GM12878 (cell line): Measurements from ENCODE around the gene HIVEP3. TPM values are rescaled to one million over a fixed set of nuclear protein-coding genes. Genes with fewer than 3 reads are reported as not detected.

ENCODE experiments used
- ATAC-seq: fragments of 200-7000 bp; cut with Tn5 transposase; 3 replicates; pipeline ENCODE4 v1.9.1; 2020; ENCODE audit warnings: mild to moderate bottlenecking, moderate library complexity
- BruUV-seq: library from RNA; stranded (reverse); fragments of 400-500 nt; replicated peaks from 2 replicates; lab custom pipeline; 2021; lab: Mats Ljungman, UMichigan
- CTCF ChIA-PET: fragments of 300-600 bp; sonication (Branson Sonifier 250); formaldehyde crosslinking; extraction: SDS; loops from one replicate; lab custom pipeline; 2021; ENCODE audit warnings: inconsistent platforms; lab: Yijun Ruan, JAX
- POLR2A ChIA-PET: fragments of 350-600 bp; formaldehyde crosslinking; extraction: SDS; loops from one replicate; lab custom pipeline; 2021; ENCODE audit warnings: inconsistent platforms; lab: Charles Lee
- RAD21 ChIA-PET: fragments of 300-600 bp; sonication (Branson Sonifier 250); formaldehyde crosslinking; loops from one replicate; lab custom pipeline; 2023; ENCODE audit warnings: antibody characterized with exemption; ENCODE audit not compliant: unreplicated experiment; lab: Charles Lee
- SMC1A ChIA-PET: fragments of 300-600 bp; sonication (Branson Sonifier 250); formaldehyde crosslinking; loops from one replicate; lab custom pipeline; 2023; ENCODE audit not compliant: unreplicated experiment, uncharacterized antibody; lab: Charles Lee
- DNase-seq: peaks from one replicate; pipeline ENCODE4 v3.0.0-alpha.2; 2011; ENCODE audit warnings: low read depth, low spot score
- FAIRE-seq: peaks from 3 replicates; lab custom pipeline; 2011; peaks lifted over from hg19 to GRCh38; lab: Jason Lieb, UNC
- H2AFZ ChIP-seq: 2 replicates; pipeline ENCODE4 v1.6.0; 2011; ENCODE audit warnings: low read depth, low read length, control low read depth; ENCODE audit not compliant: control insufficient read depth
- H3K27ac ChIP-seq: 2 replicates; pipeline ENCODE4 v1.5.1; 2011; ENCODE audit warnings: control low read depth; ENCODE audit not compliant: control insufficient read depth, insufficient read depth
- H3K27me3 ChIP-seq, 2 experiments: replicated peaks in 1 of 2; 2 replicates each; pipeline versions ENCODE4 v1.6.0 to v1.6.1; 2011; ENCODE audit warnings: low read length in 1 of 2; ENCODE audit not compliant: control insufficient read depth in 2 of 2, insufficient read depth in 2 of 2
- H3K36me3 ChIP-seq, 2 experiments: 2 replicates each; pipeline ENCODE4 v1.5.1; 2011; ENCODE audit warnings: low read length in 1 of 2; ENCODE audit not compliant: control insufficient read depth in 2 of 2, insufficient read depth in 2 of 2
- H3K4me1 ChIP-seq: 2 replicates; pipeline ENCODE4 v1.6.1; 2011; ENCODE audit warnings: mild to moderate bottlenecking, low read length, moderate library complexity, mixed read lengths; ENCODE audit not compliant: control insufficient read depth, insufficient read depth
- H3K4me2 ChIP-seq: 2 replicates; pipeline ENCODE4 v1.6.0; 2011; ENCODE audit warnings: control low read depth; ENCODE audit not compliant: control insufficient read depth, insufficient read depth
- H3K4me3 ChIP-seq: fragments of 200-600 bp; sonication (generic); 2 replicates; pipeline ENCODE4 v1.5.1; 2016
- H3K79me2 ChIP-seq: 2 replicates; pipeline ENCODE4 v1.6.0; 2011; ENCODE audit warnings: low read length; ENCODE audit not compliant: control insufficient read depth, insufficient read depth
- H3K9ac ChIP-seq: 2 replicates; pipeline ENCODE4 v1.8.0; 2011; ENCODE audit warnings: low read length, control low read depth, mixed read lengths; ENCODE audit not compliant: control insufficient read depth, insufficient read depth
- H3K9me3 ChIP-seq: replicated peaks from 3 replicates; pipeline ENCODE4 v1.5.1; 2011; ENCODE audit warnings: mild to moderate bottlenecking, low read length; ENCODE audit not compliant: control insufficient read depth, insufficient read depth
- H4K20me1 ChIP-seq: 2 replicates; pipeline ENCODE4 v1.6.0; 2011; ENCODE audit not compliant: control insufficient read depth, insufficient read depth
- IRF4 ChIP-seq: IDR thresholded peaks from 2 replicates; pipeline ENCODE4 v1.6.1; 2011; ENCODE audit warnings: low read depth, low read length
- WGBS: methylation state at CpG from one replicate; pipeline ENCODE4 v1.1.6; 2016; ENCODE audit warnings: low lambda C conversion rate; ENCODE audit not compliant: insufficient replicate concordance, insufficient coverage; ENCODE audit errors: missing lambda C conversion rate; 5-methylcytosine and 5-hydroxymethylcytosine counted together
- in situ Hi-C: fragments of 300-500 bp; cut with MboI; formaldehyde crosslinking; loops from 9 replicates; pipeline ENCODE4 v1.14.3; 2018; ENCODE audit warnings: mixed read lengths
- intact Hi-C: fragments of 100-400 bp; cut with micrococcal nuclease; formaldehyde crosslinking; loops from one replicate; pipeline ENCODE4 v1.14.2; 2022; ENCODE audit not compliant: unreplicated experiment
- polyA plus RNA-seq, 11 experiments: library from polyadenylated mRNA; depleted of rRNA in 4 of 11; unstranded in 6 of 11; stranded (reverse) in 5 of 11; fragments of >200 nt; fragmentation: Nextera tagmentation in 4 of 11; fragmentation: Illumina TruSeq in 1 of 11; extraction: Ambion mirVana in 4 of 11; extraction: Trizol in 1 of 11; gene quantifications; 1 replicate in 1 of 11; 2 replicates in 10 of 11; pipeline versions ENCODE4 v1.2.1 to v1.2.3, GENCODE V29; 2011 to 2016; ENCODE audit warnings: inconsistent platforms in 2 of 11, missing spikeins in 2 of 11, low read depth in 1 of 11
- total RNA-seq, 4 experiments: library from RNA; depleted of rRNA in 3 of 4; stranded (reverse); fragments of >200 nt in 3 of 4; fragmentation: Illumina TruSeq in 1 of 4; extraction: Trizol in 1 of 4; gene quantifications; 2 replicates each; pipeline versions ENCODE4 v1.2.1 to v1.2.3, GENCODE V29; 2013 to 2021
- TF ChIP-seq, protein P1 (sequence below), 3 experiments: IDR thresholded peaks in 2 of 3; conservative IDR thresholded peaks in 1 of 3; 2 replicates each; pipeline ENCODE4 v1.5.1; 2011; ENCODE audit warnings: low read depth in 3 of 3, low read length in 3 of 3, mild to moderate bottlenecking in 3 of 3, control low read depth in 2 of 3, moderate library complexity in 2 of 3, inconsistent platforms in 1 of 3, mixed read lengths in 1 of 3; ENCODE audit not compliant: control insufficient read depth in 2 of 3, insufficient read depth in 1 of 3; ENCODE audit errors: extremely low read depth in 1 of 3

Gene HIVEP3
- total and polyA plus RNA-seq, 10 of the 15 experiments (the other 5 are each of a cell fraction or from before 2014, with no cell fraction given): 1.8 to 13.6 (median 3.8) TPM

DNA sequence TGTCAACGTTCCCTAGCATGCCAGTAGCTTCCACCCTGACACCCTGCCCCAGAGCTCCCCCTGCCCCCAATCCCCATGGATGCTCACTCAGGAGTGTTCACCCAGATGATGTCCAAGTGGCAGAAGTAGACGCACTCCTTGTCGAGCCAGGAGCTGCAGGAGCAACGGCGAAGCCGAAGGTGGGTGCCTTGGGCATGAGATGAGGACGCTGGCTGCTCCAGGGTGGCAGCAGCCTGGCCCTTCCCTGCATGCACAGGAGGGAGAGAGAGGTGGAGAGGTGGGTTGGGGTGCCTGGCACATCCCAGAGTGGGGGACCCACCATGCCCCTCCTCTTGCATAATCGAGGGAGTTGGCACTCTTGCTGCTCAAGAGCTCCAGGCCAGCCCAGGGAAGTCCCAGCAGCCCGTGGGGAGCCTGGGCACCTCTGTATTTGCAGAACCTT lies 434.7 kb downstream of the HIVEP3 start:
- RAD21 ChIA-PET: interaction anchor here (0.8 to 1.6 kb wide), 2 partner anchors 8 to 20 kb away, joined by 3 to 4 read pairs; no protein-coding TSS in a partner anchor
- H3K4me3 ChIP-seq: no peak overlapping the region
- no TSS peak for BruUV-seq
- no peak for ATAC-seq
- H3K4me2 ChIP-seq: no peak overlapping the region
- no peak overlapping the region for H3K27ac ChIP-seq
- in situ Hi-C loops: no loop called here
- POLR2A ChIA-PET: interaction anchor here (1.6 kb wide), 1 partner anchor 8 kb away, joined by 4 read pairs; no protein-coding TSS in a partner anchor
- FAIRE-seq: no peak
- no peaks in the 10 kb centered on the region for H3K27me3 ChIP-seq
- H3K36me3 ChIP-seq: no peaks in the 10 kb centered on the region
- intact Hi-C loops: no loop called here
- no peaks in the 10 kb centered on the region for H4K20me1 ChIP-seq
- no peak for DNase-seq
- no peaks in the 10 kb centered on the region for H3K9me3 ChIP-seq
- no peak overlapping the region for H2AFZ ChIP-seq
- no peak overlapping the region for H3K9ac ChIP-seq
- CTCF ChIA-PET: interaction anchor here (0.7 to 5.2 kb wide), 3 partner anchors 8 to 50 kb away, joined by 3 to 37 read pairs (median 3); no protein-coding TSS in a partner anchor
- WGBS: 59% methylated on average over 9 of the region's 9 CpGs
- peaks cover 40% of the 10 kb centered on the region for H3K4me1 ChIP-seq
- no peak for TF ChIP-seq IRF4
- TF ChIP-seq, protein P1, sequence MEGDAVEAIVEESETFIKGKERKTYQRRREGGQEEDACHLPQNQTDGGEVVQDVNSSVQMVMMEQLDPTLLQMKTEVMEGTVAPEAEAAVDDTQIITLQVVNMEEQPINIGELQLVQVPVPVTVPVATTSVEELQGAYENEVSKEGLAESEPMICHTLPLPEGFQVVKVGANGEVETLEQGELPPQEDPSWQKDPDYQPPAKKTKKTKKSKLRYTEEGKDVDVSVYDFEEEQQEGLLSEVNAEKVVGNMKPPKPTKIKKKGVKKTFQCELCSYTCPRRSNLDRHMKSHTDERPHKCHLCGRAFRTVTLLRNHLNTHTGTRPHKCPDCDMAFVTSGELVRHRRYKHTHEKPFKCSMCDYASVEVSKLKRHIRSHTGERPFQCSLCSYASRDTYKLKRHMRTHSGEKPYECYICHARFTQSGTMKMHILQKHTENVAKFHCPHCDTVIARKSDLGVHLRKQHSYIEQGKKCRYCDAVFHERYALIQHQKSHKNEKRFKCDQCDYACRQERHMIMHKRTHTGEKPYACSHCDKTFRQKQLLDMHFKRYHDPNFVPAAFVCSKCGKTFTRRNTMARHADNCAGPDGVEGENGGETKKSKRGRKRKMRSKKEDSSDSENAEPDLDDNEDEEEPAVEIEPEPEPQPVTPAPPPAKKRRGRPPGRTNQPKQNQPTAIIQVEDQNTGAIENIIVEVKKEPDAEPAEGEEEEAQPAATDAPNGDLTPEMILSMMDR (IDR thresholded peaks at IDR 0.05 in 2 of 3, conservative IDR thresholded peaks at IDR 0.05 in 1 of 3; ENCODE audit: control insufficient read depth in 2 of 3, extremely low read depth in 1 of 3, insufficient read depth in 1 of 3, low read depth in 3 of 3, low read length in 3 of 3): no peak
- no peaks in the 10 kb centered on the region for H3K79me2 ChIP-seq
- SMC1A ChIA-PET: interaction anchor here (1.1 kb wide), 1 partner anchor 381 kb away, joined by 3 read pairs; no protein-coding TSS in a partner anchor
